Measurements from ENCODE around the gene HS3ST4.

Gene HS3ST4

DNA sequence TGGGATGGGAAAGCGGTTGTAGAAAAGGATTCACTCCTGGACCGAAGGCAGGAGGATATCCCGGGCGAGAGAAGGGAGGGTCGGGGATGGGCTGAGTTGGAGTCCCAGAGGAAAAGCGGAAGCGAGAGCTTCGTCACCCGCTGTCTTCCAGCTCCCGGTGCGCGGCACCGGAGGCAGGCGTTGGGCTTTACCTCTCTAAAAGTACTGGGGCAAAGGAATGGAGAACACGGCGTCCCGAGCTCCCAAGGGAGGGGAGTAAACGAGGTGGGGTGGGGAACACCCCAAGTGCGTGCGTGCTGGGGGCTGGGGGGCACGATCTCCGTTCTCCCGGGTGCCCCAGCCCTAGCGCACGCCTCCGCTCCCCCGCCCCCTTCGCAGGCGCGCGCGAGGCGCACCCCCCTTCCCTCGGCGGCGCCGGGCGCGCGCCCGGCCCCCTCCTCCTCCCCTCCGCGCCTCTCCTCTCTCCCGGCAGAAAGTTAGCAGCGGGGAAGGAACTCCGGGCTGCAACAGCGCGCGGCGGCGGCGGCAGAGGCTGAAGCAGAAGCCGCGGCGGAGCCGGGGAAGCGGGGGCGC, at the start of gene HS3ST4:
TSS of gene HS3ST4 (plus strand) at position 441 of the 573 bp plus-strand sequence.
- no peak for DNase-seq (ENCODE audit: low read depth, low spot score)

DNA sequence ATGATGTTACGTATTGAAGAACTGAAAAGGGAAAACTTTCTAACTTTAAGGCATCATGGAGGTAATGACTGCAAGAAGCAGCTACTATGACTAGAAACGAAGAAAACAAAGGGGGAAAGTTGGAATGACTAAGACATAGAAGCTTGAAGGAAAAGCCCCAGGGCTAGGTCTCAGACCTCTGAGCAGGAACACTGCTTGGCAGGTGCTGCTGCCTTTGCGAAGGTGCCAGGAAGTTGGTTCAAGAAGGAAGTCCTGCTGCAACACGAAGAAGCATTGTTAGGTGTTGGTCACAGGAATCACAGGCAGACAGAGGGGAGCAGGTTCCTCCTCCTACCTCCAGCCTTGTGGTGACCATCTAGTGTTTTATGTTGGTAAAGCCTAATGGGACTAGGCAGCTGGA, 48.1 kb upstream of the HS3ST4 start:
- no peak for DNase-seq (ENCODE audit: low read depth, low spot score)

DNA sequence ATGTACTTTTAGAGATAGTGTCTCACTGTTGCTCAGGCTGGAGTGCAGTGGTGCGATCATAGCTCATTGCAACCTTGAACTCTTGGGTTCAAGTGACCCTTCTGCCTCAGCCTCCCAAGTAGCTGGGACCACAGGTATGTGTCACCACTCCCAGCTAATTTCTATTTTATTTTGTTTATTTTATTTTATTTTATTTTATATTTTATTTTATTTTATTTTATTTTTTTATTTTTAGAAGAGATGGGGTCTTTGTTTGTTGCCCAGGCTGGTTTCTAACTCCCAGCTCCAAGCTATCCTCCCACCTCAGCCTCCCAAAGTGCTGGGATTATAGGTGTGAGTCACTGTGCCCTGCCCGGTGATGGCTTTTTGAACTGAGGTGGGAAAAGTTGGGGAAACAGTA, 35.1 kb upstream of the HS3ST4 start:
- DNase-seq (ENCODE audit: low read depth, low spot score), result no peak

DNA sequence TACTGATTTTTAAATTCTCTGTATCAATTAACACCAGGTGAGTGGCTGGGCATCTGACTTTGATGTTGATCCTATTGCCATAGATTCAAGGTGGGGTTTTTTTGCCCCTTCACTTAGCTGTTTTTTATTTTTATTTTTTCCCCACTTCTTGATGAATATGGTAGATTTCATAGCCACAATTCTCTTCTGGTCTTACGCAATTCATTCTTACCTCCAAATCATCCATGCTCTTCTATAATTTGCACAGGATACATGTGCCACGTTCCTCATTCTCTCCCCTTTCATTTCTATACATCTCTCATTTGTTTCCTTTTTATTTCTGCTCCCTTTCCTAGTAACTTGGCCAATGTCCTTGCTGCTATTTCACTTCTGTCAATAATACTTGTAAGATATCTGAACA, 14.9 kb upstream of the HS3ST4 start:
- DNase-seq (ENCODE audit: low read depth, low spot score), result no peak

DNA sequence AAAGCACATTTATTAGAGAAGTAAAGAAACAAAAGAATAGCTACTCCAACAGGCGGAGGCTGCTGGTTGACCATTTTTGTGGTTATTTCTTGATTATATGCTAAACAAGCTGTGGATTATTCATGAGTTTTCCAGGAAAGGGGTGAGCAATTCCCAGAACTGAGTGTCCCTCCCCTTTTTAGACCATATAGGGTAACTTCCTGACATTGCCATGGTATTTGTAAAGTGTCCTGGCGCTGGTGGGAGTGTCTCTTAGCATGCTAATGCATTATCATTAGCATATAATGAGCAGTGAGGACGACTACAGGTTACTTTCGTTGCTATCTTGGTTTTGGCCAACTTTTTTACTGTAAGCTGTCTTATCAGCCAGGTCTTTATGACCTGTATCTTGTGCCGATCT, 12.2 kb upstream of the HS3ST4 start:
- no peak for DNase-seq (ENCODE audit: low read depth, low spot score)

DNA sequence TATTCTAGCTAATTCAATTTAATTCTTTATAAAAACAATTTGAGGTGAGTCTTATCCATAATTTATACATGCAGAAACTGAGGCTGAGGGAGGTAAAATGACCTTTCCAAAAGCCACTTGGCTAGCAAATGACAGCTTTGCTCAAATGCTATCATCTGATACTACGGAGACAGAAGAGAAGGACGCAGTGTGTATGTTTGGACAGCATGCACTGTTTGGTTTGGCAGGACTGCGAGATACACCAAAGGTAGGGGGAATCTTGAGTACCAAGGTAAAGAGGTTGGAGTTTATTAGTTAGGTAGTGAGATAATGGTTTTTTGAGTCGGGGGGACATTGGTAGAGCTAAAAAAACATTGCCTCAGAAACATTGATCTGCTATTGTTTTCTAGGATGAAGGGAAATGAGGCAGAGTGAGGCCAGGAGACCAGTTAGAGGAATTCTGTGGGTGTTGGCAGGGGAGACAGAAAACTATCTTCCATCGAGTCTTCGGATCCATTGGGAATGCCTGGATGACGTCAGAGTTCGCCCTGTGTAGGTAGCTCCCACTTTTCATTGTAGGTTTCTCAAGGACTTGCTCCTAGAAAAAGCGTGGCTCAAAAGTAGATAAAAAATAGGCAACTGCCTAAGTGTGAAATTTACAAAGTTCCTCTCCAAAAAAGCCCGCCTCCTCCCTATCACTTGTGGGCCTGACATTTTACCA, 2.5 kb upstream of the HS3ST4 start:
- no peak for DNase-seq (ENCODE audit: low read depth, low spot score)

DNA sequence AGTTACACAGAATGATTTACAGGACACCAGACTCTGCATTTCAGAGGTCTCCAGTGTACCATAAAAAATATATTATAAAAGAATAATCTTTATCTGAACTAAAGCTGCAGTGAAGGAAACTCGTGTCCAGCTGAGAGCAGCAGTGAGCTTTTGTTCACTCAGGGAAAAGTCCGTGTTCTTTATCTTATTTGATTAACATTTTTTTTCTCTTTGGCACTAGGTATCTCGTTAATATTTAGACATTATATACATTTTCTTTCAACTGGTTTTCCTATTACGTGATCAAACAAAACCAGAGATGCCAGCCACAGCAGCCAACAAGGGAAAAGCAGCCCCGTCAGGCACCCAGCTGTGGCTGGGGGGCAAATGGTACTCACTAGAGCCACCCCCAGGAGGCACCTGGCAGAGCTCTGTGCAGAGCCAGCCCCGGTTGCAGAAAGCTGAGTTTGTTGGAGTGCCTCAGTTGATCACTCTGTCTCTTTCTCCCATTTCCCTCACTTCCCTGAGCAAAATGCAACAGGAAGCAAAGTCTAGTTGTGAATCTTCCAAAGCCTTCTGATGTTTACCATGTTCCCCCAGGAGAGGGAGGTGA, 1.1 kb upstream of the HS3ST4 start:
- DNase-seq (ENCODE audit: low read depth, low spot score), result no peak

DNA sequence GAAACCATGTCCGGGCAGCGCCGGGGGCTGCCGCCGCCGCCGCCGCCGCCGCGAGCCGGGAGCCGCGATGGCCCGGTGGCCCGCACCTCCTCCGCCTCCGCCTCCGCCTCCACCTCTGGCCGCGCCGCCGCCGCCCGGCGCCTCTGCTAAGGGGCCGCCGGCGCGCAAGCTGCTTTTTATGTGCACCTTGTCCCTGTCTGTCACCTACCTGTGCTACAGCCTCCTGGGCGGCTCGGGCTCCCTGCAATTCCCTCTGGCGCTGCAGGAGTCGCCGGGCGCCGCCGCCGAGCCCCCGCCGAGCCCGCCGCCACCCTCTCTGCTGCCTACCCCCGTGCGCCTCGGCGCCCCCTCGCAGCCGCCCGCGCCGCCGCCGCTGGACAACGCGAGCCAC, 587 bp downstream of the HS3ST4 start:
- no peak for DNase-seq (ENCODE audit: low read depth, low spot score)

DNA sequence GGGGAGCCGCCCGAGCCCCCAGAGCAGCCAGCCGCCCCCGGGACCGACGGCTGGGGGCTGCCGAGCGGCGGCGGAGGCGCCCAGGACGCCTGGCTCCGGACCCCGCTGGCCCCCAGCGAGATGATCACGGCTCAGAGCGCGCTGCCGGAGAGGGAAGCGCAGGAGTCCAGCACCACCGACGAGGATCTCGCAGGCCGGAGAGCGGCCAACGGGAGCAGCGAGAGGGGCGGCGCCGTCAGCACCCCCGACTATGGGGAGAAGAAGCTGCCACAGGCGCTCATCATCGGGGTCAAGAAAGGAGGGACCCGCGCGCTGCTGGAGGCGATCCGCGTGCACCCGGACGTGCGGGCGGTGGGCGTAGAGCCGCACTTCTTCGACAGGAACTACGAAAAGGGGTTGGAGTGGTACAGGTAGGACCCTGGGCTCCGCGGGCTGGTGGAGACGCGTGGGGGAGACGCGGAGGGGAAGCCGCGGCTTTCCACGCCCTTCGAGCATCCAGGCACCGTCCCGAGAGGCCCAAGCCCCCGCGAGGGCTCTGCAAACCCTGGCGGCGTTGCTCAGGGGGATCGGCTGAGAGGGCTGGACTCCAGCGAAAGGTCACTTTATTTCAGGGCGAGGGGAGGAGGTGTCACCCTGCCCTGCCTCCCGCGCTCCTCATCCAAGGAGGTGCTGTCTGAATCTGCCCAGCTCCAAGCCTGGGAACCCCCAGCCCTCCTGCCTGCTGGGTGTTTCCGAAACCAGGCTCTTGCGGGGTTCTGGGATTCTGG, 1.2 kb downstream of the HS3ST4 start:
- DNase-seq (ENCODE audit: low read depth, low spot score), result no peak

DNA sequence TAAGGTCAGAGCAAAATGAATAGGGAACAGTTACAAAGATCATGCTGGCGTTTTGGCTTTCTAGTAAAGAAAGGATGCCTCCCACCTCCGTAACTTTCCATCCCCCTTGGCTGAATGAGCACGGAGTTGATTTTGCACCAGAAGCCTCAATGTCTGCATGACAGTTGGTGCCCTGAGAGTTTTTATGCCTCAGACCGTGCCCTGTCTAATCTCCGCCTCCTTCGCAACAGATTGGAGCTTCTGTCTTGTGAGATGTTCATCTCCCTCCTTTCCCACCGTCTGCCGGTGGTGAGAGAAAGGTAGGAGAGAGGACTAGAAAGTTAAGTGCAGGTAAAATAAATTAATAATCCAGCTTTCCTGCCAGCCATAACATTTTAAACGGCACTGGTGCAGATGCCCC, 1.9 kb downstream of the HS3ST4 start:
- no peak for DNase-seq (ENCODE audit: low read depth, low spot score)

DNA sequence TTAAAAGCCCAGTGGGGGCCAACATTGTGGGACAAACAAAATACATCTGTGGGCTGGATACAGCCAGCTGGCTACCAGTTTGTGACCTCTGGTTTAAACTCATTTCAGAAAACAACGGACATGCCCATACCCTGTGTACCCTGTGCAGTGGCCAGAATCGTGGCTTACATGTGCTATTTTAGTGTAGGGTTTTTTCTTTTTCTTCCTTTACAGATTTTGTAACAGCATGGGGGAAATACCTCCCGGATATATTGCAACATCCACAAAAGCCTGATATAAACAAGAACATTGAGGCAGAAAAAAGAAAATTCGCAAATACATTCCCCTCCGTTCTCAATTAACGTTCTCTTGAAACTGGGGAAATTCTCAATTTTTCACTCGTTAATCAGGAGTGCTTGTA, 7.3 kb downstream of the HS3ST4 start:
- DNase-seq (ENCODE audit: low read depth, low spot score), result no peak

DNA sequence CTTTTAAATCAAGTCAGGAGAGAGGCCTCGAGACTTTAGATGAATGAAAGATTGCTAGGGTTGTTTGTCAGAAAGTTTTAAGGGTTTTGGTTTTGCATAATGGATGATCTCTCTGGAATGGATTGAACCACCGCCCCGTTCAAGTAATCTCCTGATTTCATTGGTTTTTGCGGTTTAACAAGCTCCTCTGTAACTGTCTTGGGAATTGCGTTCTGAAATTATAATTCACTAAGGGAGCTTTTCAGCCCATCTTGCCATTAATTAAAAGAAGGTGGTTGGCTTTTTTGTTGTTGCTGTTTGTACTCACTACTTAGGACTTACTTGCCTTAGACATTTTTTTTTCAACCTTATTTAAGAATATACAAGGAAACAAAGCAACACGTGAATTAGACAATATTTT, 8.8 kb downstream of the HS3ST4 start:
- no peak for DNase-seq (ENCODE audit: low read depth, low spot score)

DNA sequence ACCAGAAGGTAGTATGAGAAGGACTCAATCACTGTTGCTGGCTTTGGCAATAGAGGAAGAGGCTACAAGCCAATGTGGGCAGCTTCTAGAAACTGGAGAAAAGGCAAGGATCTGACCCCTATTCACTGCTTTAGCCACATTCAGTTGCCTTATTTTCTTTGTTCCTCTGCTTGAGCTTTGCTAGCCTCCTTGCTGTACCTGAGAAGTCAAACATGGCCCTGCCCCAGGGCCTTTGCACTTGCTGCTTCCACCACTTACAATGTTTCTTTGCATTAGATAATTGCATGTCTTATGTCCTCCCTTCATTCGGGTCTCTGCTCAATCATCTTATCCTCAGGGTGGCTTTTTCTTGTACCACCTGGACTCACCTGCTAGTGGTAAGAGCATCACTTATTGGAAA, 15.8 kb downstream of the HS3ST4 start:
- no peak for DNase-seq (ENCODE audit: low read depth, low spot score)

DNA sequence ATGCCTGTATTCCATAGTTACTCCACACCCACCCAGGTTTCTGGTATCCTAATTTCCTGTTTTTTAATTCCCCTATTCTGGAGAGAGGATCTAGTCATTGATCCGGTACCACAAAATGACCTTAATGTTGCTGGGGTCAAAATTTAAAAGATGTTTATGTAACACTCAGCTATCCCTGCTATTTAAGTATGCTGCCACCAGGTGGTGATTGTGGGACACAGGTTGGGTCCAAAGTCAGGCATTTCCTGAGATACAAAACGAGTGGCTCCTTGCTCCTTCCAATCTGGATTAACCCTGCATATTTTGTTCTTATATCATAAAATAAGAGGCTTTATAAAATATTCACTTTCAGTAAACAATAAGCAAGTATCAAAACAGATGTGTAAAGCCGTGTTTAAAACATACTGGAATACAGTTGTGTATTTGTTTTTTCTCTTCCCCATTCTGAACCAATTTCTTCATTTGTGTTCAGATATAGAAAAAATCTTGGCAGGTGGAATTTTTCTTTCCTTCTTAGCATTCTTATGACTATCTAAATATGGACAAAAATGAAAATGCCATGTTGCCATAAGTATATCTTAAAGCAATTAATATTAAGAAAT, 16.3 kb downstream of the HS3ST4 start:
- no peak for DNase-seq (ENCODE audit: low read depth, low spot score)

DNA sequence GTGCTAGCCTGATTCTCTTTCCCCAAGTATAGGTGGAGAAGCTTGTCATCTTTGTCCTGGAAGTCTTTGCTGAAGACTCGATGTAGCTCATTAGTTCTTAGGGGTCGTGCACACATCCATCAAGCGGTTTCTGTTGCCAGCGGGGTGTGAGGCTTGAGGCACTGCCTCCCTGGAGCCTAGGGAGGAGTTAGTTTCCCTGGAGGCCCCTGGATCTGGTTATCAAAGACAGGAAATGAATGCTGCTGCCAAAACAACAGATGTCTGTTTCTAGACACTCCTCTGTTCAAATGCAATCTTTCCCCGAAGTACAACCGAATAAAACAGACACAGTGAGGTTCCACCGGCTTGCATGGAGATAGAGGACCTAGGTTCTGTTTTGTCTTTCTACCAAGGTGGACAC, 17.5 kb downstream of the HS3ST4 start:
- no peak for DNase-seq (ENCODE audit: low read depth, low spot score)

DNA sequence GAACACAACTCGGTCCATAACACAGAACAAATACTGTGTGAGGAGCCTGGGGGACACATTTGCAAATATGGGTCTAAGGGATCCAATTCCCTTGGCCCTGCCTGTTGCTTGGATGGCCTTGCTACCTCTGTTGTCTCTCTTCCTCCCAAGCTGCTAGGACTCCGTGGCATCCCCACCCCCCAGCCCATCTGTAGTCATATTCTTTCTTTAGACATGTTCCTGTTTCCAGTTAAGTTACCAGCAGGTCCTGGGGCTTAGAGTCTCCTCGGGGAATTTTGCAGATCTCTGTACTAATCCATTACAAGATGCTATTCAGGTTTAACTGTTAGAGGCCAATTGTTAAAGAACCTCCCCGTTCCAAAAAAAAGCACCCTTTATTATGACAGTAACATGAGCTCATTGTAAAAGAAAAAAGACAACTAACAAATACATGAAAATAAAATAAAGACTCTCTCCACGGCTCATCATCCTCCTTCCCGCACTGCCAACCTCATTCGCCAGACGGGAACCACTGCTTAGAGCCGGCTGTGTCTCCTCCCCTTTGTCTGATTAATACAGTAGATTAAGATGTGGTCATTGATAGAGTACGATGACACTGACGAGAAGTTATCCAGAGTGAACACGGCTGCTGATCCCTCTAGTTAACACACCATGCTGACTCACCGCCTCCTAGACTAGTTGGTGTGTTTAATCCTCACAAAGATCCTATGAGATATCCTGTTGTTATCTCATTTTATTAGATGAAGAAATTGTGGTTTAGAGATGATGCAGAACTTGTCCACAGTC, 22.2 kb downstream of the HS3ST4 start:
- DNase-seq (ENCODE audit: low read depth, low spot score), result no peak

DNA sequence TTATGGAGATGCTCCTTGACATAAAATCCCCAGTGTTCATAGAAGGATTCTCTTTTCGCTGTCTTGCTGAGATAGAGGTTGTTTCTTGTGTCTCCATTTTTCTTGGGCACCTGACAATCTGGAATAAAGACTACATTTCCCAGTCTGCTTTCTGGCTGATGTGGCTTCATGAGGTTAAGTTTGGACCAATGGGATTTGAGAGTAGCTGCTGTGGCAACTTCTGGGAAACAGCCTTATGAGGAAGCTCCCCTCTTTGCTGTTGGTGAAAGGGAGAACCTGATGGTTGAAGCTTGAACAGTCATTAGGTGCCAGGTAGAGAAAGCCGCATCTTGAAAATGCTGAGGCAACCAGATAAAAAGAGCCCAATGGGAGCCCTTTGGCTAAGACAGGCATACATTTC, 24.4 kb downstream of the HS3ST4 start:
- DNase-seq (ENCODE audit: low read depth, low spot score), result no peak

DNA sequence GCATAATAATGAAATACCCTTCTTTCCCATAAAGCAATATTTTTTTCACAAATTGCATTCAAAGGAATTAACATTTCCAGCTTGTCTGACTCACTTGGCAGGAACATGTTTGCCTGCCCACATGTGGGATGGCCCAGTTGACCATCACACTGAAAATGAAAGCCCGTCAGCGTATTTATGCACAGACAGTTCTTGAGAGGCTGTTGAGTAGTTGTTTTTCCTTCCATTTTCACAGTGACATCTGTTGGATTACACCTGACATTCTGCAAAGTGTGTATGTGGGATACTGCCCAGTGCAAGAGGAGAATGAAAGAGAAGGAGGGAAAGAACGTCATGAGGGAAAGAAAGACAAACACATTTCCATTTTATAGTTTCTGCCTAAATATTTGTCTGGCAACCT, 29.7 kb downstream of the HS3ST4 start:
- DNase-seq (ENCODE audit: low read depth, low spot score), result no peak

DNA sequence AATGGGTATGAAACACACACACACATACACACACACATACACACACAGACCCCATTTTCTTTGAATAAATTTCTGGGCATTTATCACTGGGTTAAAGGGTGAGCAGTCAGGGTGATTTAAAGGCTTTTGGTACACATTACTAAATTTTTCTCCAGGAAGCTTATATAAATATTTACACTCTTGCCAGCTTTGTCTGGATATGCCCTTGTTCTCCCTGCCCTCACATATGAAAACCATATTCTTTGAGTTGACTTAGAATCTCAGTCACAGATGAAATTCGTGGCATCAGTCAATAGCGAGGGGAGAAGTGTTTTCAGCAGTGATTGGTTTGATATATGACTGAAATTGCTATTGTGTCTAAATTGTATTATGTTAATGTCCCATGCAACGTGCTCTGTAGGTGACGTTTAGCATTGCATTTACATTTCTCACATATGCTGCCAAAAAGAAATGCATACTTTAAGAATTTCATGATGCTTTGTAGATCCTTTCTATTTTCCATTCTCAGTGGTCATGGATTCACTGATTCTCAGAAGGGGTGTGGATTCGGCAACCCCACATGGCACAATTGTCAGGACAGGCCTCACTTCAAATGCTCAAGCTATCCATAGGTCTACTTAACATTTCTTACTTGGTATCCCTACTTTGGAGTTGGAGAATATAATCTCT, 34.8 kb downstream of the HS3ST4 start:
- DNase-seq (ENCODE audit: low read depth, low spot score), result no peak

DNA sequence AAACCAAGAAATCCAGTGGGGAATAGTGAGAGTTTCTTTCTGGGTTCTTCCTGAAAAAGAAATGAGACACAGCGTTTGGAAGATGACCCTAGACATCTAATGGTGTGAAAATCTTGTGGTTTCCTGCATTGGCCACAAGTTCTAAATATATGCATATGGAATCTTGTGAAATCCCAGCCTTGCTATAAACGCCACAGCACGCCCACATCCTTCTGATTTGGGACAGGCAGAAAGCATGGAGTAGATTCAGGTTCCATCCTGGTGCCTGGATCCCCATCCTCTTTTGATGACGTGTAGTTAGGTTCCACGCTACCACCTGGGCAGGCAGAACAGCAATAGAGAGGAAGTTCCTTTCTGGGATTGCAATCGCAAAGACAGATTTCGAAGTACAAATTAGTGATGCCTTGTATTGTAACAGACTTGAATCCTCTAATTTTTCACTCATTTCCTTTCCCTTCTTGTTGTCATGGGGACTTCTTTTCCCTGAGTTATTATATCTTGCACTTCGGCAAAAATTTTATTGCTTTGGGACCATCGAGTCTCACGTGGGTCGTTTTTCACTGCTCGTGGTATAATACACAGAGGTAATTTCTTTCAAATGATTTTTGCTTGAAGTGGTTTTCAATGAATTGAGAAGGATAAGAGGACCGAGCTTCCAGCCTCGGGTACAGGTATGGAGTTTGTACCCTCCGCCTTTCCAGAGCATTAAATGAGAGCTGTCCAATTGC, 37.6 kb downstream of the HS3ST4 start:
- DNase-seq (ENCODE audit: low read depth, low spot score), result no peak
